ENCODE data around the gene TRMT13. TPM values are rescaled to one million over a fixed set of nuclear protein-coding genes. Genes with fewer than 3 reads are reported as not detected.

Gene TRMT13
- polyA plus RNA-seq, 1 of the 3 experiments (the other 2 are of a cell fraction), result 7.6 TPM

- TF ChIP-seq TEAD4 (IDR thresholded peaks at IDR 0.05; ENCODE audit: borderline replicate concordance, insufficient read depth), result no peak
- no peak for TF ChIP-seq RAD21 (IDR thresholded peaks at IDR 0.05; ENCODE audit: low read length)
- TF ChIP-seq GABPA (IDR thresholded peaks at IDR 0.05; ENCODE audit: low read depth), result no peak
- no peak for TF ChIP-seq EP300 (IDR thresholded peaks at IDR 0.05; ENCODE audit: borderline replicate concordance in 1 of 2, low read depth in 1 of 2, low read length in 1 of 2)
- no peak for TF ChIP-seq MXI1 (IDR thresholded peaks at IDR 0.05; ENCODE audit: low read depth, low read length)
- no peak for TF ChIP-seq CHD2 (IDR thresholded peaks at IDR 0.05; ENCODE audit: low read length, partially characterized antibody)
- no peak for TF ChIP-seq NFIC (IDR thresholded peaks at IDR 0.05; ENCODE audit: borderline replicate concordance)
These were observed 31.7 kb downstream of the TRMT13 start (continued) for GRCh38 chr1:100164702-100165101.

DNA sequence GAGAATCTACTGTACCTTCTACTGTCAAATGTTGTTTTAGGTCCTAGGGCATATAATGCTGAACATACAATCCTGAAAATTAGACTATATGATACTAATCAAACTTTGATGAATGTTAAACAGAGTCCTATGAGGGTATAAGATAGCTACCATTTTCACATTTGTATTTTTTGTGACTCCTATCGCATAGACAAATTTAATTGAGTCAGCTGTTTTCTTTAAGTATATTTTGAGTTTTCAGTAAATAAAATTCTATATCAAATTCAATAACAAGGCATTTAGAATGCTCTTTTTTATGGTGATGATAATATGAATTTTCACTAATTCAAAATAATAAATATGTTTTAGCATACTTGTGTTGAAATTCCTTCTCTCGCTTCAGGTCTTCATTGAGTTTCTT lies 35.1 kb downstream of the TRMT13 start:
- ChIA-PET POLR2A (no interaction called here), CTCF (interaction anchor here (0.7 kb wide), 1 partner anchor 531 kb away, joined by 3 read pairs; no protein-coding TSS in a partner anchor)
- no peak for DNase-seq
- H3K9ac ChIP-seq, result no peak overlapping the region
- H3K27ac ChIP-seq (ENCODE audit: low read depth in 2 of 2, low read length in 1 of 2), result no peak overlapping the region
- H3K36me3 ChIP-seq (replicated peaks in 1 of 2; ENCODE audit: control insufficient read depth in 1 of 2, insufficient read depth in 2 of 2, low read length in 1 of 2), result no peaks in the 10 kb centered on the region
- H3K4me1 ChIP-seq (ENCODE audit: control insufficient read depth in 1 of 2, insufficient read depth in 2 of 2, low read depth in 1 of 2, low read length in 1 of 2), result no peaks in the 10 kb centered on the region
- H3K9me3 ChIP-seq, result no peaks in the 10 kb centered on the region
- no peaks in the 10 kb centered on the region for H3K9me2 ChIP-seq
- H3F3A ChIP-seq (replicated peaks; ENCODE audit: insufficient read depth), result no peaks in the 10 kb centered on the region
- H3K79me2 ChIP-seq (ENCODE audit: insufficient read depth), result no peaks in the 10 kb centered on the region
- H3K27me3 ChIP-seq (ENCODE audit: insufficient read depth), result no peaks in the 10 kb centered on the region
- WGBS (ENCODE audit: low lambda C conversion rate), result 98% methylated on average over 2 of the region's 2 CpGs
- no peak overlapping the region for H3K4me3 ChIP-seq (ENCODE audit: low read depth in 2 of 2, low read length in 1 of 2)
- TF ChIP-seq TAF1 (IDR thresholded peaks at IDR 0.05; ENCODE audit: borderline replicate concordance, low read depth, low read length) (no peak), POLR2AphosphoS5 (IDR thresholded peaks at IDR 0.05; ENCODE audit: low read depth, low read length) (no peak), EZH2phosphoT487 (IDR thresholded peaks at IDR 0.05; ENCODE audit: borderline replicate concordance, low read depth) (no peak), RFX5 (IDR thresholded peaks at IDR 0.05; ENCODE audit: low read length) (no peak), FOXJ3 (CRISPR knock-in tag; IDR thresholded peaks at IDR 0.05) (no peak), USF2 (IDR thresholded peaks at IDR 0.05; ENCODE audit: borderline replicate concordance, low read depth, low read length) (no peak), RXRA (IDR thresholded peaks at IDR 0.05; ENCODE audit: borderline replicate concordance, low read depth) (no peak), ZBTB33 (IDR thresholded peaks at IDR 0.05; ENCODE audit: borderline replicate concordance, low read depth) (no peak), CHD2 (IDR thresholded peaks at IDR 0.05; ENCODE audit: low read length, partially characterized antibody) (no peak), FOXM1 (IDR thresholded peaks at IDR 0.05; ENCODE audit: low read depth) (no peak)
- TF ChIP-seq, protein P1, sequence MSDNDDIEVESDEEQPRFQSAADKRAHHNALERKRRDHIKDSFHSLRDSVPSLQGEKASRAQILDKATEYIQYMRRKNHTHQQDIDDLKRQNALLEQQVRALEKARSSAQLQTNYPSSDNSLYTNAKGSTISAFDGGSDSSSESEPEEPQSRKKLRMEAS (IDR thresholded peaks at IDR 0.05; ENCODE audit: low read depth), result no peak
- H2AFZ ChIP-seq (ENCODE audit: low read depth), result no peak overlapping the region
- no peak overlapping the region for H3K4me2 ChIP-seq
- H4K20me1 ChIP-seq (ENCODE audit: insufficient read depth), result no peaks in the 10 kb centered on the region
